ENCODE measurements around the gene NAV3.

Gene NAV3

DNA sequence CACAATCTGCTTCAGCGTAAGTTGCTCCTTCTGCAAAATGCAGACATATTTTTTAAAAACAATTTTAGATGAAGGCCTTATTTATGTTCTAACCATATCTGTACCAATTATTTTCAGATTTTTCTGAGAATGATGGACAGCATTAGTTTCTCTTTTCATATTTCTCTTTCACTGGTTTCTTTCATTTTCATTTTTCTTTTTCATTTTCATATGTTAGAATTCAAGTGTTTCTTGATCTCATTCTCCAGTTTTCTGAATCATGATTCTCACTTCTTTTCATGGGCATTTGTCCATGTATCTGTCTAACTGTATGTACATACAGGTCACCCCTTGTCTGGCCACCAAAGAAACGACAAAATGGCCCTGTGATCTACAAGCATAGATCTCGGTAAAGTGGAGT, 346.6 kb downstream of the NAV3 start:
- TF ChIP-seq, protein P1, sequence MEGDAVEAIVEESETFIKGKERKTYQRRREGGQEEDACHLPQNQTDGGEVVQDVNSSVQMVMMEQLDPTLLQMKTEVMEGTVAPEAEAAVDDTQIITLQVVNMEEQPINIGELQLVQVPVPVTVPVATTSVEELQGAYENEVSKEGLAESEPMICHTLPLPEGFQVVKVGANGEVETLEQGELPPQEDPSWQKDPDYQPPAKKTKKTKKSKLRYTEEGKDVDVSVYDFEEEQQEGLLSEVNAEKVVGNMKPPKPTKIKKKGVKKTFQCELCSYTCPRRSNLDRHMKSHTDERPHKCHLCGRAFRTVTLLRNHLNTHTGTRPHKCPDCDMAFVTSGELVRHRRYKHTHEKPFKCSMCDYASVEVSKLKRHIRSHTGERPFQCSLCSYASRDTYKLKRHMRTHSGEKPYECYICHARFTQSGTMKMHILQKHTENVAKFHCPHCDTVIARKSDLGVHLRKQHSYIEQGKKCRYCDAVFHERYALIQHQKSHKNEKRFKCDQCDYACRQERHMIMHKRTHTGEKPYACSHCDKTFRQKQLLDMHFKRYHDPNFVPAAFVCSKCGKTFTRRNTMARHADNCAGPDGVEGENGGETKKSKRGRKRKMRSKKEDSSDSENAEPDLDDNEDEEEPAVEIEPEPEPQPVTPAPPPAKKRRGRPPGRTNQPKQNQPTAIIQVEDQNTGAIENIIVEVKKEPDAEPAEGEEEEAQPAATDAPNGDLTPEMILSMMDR (IDR thresholded peaks at IDR 0.05; ENCODE audit: low read depth, low read length, missing control alignments), result no peak
- H3K4me3 ChIP-seq (ENCODE audit: low read depth, low read length), result no peak overlapping the region
- in situ Hi-C loops (cut with HindIII; ENCODE audit: low sequenced_read_pairs), result no loop called here
- no peak for DNase-seq (ENCODE audit: low read depth)

DNA sequence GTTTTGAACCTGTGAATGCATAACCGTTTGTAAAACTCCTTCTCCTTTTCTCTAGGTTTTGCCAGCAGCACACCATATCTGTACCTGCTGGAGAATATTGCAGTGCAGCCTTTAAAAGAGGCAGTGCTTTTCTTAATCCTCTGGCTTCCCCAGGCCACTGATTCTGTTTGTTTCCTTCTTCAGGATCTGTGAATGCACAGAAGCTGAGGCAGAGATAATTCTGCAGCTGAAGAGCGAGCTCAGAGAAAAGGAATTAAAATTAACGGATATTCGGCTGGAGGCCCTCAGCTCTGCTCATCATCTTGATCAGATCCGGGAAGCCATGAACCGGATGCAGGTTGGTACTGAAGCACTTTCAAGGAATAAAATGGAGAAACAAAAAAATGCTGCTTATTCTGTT, 348.7 kb downstream of the NAV3 start:
- no peak overlapping the region for H3K4me3 ChIP-seq (ENCODE audit: low read depth, low read length)
- in situ Hi-C loops (cut with HindIII; ENCODE audit: low sequenced_read_pairs), result no loop called here

DNA sequence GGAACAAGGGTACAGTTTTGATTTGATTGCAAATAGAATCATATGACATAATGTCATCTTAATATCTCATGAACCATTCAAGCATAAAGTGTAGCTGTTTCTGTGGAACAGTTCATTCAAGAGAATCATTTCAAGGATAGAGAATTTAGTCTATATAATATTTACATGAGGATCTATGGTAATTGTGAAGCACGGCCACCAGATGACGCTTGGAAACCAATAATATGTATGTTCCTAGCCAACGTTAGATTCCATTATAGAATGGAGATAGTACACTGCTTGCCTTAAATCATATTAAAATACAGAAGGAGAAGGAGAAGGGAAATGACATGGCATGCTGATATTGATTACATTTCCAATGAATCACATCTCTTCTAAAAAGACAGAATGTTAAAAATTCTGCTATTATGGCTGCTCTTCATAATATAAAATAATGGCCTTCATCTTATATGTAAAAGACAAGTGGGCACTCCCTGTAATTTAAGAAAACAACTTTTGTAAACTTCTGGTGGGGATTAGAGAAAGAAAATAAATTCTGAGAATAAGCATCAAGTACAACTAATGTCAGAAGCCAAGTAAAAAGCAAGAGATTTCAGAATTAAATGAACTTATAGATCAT, 351.0 kb downstream of the NAV3 start:
- H3K4me3 ChIP-seq (ENCODE audit: low read depth, low read length), result no peak overlapping the region
- in situ Hi-C loops (cut with HindIII; ENCODE audit: low sequenced_read_pairs), result no loop called here
- TF ChIP-seq, protein P1 (IDR thresholded peaks at IDR 0.05; ENCODE audit: low read depth, low read length, missing control alignments), result peak; percentile 58
- peak; percentile 38 for DNase-seq (ENCODE audit: low read depth)

More for the DNA sequence above, 348.7 kb downstream of the NAV3 start:
- TF ChIP-seq, protein P1 (IDR thresholded peaks at IDR 0.05; ENCODE audit: low read depth, low read length, missing control alignments), result no peak
- no peak for DNase-seq (ENCODE audit: low read depth)

DNA sequence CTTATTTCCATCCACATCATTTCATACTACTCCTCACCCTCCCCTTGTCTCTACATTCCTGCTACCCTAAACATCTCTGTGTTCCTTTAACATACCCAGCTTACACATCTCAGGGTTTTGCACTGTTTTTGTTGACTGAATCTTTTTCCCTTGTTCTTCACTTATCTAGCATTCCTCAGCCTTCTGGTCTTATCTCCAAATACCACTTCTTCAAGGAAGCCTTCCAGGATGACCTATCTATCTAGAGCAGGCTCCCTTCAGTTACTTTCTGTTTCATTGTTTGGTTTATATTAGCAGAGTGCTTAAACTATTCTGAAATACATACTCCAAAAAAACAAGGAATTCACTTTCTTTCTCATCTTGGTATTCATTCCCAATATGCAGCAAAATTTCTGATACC, 353.1 kb downstream of the NAV3 start:
- no peak overlapping the region for H3K4me3 ChIP-seq (ENCODE audit: low read depth, low read length)
- TF ChIP-seq, protein P1 (IDR thresholded peaks at IDR 0.05; ENCODE audit: low read depth, low read length, missing control alignments), result no peak
- in situ Hi-C loops (cut with HindIII; ENCODE audit: low sequenced_read_pairs), result no loop called here
- DNase-seq (ENCODE audit: low read depth), result no peak

DNA sequence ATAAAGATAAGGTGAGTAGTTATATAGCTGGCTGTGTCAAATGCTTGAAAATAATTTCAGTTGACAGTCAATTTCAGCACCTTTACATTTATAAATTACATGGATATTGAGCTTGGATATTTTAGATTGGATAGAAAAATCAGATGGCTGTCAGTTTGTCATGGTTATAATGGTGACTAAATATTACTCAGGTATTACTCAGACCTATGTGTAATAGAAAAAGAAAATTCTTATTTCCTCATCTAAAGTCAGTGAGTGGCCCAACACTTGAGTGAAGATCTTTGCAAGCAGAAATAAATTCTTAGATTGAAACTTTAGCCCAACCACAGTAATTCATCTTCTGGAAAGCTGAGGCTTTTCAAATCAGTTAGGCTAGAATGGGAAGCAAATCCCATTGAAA, 354.4 kb downstream of the NAV3 start:
- TF ChIP-seq, protein P1 (IDR thresholded peaks at IDR 0.05; ENCODE audit: low read depth, low read length, missing control alignments), result no peak
- in situ Hi-C loops (cut with HindIII; ENCODE audit: low sequenced_read_pairs), result no loop called here
- DNase-seq (ENCODE audit: low read depth), result no peak
- H3K4me3 ChIP-seq (ENCODE audit: low read depth, low read length), result no peak overlapping the region

DNA sequence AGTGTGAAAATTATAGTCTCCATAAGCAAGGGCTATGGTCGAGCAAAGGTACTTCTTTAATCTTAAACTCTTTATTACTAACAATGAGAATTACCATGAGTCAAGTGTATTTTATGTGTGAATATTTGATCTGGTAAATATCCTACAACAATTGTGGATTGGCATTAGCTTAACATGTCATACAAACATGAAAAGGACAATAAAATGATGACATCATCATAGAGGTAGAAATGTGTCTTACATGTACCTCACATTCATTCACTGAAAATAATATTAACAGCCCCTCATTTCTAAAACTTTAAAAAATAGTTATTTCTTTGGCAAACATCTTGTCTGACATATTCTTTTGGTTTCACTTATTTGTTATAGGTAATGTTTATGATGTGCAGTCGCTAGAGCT, 355.0 kb downstream of the NAV3 start:
- in situ Hi-C loops (cut with HindIII; ENCODE audit: low sequenced_read_pairs), result no loop called here
- DNase-seq (ENCODE audit: low read depth), result no peak
- TF ChIP-seq, protein P1 (IDR thresholded peaks at IDR 0.05; ENCODE audit: low read depth, low read length, missing control alignments), result no peak
- H3K4me3 ChIP-seq (ENCODE audit: low read depth, low read length), result no peak overlapping the region
